NCI-H2081 treated with DMSO at 0.1 percent for 48 hours (cell line): Measurements from ENCODE around the gene TBATA.

ENCODE experiments used
- DNase-seq: peaks from one replicate; lab custom pipeline; 2025; lab: John Stamatoyannopoulos, UW

Gene TBATA

DNA sequence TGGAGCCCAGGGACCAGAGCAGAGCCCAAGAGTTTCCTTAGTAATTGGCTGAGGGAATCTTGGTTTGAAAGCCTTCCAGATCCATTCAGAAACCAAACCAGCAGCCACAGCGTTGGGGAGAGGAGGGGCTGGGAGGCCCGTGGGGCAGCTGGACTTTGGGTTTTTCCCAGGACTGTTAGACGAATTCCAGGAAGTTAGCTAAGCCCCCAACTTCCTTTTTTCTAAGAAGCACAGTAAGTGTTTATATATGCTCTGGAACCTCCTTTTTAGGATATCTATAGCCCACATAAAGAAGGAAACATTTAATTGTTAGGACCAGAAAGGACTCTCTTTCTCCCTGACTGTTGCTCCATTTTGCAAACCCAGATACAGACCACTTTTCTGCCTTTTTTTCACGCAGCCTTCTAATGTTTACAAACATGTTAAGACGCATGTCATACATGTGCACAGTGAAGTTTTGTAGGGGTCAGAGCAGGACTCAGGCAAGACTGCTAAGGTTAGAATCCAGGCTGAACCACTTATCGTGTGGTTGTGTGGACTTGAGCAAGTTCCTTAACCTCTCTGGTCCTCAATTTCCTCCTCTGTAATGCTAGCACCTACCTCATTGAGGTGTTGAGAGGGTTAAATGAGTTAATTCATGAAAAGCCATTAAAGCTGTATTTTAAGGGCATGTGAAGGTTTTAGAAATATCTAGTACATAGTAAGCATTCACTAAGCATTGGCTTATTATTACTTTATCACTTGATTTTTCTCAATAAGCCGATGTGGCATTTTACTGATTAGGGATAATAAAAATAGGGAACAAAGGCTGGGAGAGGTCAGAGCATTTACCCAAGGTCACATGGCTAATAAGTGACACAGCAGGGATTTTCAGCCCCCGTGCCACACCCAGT is 42.4 kb downstream of the TBATA start:
- DNase-seq, result no peak

DNA sequence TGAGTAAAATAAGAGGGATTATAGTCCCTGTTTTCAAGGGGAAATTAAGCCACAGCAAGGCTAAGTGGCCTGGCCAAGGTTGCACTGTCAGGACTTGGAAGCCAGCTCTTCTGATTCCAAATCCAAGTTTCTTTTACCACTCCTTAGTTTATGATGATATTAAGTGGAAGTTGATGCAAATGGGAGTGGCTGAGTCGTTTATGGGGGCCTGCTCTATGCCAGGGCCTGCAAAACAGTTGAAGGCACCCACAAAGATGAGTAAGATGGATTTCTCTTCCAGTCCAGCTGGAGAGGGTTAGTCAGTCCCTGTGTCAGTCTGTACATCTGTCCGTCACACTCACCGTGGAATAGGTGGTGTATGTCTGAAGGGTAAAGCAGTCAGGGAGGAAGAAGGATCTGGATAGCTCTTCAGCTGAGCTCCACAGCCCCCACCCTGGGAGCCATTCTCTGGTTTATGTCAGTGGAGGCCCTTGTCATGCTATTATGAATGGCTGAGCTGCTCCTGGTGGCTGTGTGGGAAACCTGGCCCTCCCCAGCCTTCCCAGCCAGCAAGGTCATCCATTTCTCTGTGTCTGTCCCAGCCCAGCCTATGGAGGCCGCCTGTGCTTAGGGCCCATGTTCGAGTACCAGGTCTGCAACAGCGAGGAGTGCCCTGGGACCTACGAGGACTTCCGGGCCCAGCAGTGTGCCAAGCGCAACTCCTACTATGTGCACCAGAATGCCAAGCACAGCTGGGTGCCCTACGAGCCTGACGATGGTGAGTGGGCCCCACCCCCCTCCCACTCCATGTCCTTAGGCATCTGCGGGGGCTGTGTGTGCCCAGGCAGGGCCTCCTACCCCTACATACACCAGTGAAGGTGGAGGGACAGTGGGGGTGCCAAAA is 44.5 kb downstream of the TBATA start:
- no peak for DNase-seq

DNA sequence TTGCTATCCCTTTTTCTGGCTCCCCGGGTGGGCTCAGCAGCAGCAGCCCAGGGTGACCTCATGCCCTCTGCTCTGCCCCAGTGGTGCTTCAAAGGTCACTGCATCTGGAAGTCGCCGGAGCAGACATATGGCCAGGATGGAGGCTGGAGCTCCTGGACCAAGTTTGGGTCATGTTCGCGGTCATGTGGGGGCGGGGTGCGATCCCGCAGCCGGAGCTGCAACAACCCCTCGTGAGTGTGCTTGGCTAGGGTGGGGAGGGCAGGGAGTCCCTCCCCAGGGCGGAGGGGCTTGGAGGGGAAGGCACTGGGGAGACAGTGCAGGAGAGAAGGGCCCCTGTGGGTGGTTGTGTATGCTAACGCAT is 46.4 kb downstream of the TBATA start:
- DNase-seq, result no peak

DNA sequence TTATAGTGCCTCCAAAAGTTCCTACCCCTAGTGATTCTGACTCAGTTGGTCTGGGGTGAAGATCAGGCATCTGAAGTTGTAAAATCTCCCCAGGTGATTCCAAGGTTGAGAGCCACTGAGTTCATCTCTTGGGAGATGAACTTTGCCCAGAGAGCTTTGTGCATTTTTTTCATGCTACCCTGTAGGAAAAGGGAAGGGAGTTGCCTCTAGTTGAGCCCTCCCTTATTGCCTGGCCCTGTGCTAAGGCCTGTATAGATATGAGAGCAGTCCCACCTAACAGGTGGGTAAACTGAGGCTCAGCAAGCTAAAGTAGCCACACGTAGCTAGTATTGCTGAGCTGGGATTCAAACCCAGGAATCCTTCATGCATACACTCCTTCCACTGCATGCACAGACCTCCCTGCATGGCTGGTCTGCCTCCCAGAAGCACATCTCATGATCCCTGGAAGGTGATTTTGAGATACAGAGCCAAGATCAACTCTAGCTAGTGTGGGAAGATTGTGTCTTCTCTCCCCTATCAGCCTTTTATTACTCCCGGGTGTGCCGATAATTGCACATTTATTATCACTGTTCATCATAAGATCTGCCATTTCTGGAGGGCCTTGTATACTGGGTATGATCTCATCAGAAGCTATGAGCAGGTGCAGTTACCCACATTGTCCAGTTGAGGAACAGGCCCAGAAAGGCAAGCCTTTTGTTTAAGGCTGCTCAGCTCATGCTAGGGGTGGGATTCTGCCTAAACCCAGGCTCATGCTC is 47.0 kb downstream of the TBATA start:
- DNase-seq, result no peak

DNA sequence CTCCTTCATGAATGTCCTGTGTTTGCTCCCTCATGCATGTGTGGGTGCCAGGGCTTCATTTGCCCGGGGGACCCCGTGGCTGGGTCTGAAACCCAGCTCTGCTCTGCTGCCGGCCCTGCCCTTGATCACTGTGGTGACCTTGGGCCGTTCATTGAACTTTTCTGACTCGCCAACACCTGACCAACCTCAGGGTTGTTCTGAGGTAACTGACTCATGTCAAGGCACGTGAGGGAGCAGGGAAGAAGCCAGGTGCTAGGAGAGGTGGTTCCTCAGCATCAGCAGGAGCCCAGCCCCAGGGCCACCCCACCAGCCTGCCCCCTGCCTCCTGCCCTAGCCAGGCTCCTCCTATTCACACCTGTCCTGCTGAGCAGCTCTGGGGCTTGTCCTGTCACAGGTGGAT is 47.9 kb downstream of the TBATA start:
- DNase-seq, result no peak

DNA sequence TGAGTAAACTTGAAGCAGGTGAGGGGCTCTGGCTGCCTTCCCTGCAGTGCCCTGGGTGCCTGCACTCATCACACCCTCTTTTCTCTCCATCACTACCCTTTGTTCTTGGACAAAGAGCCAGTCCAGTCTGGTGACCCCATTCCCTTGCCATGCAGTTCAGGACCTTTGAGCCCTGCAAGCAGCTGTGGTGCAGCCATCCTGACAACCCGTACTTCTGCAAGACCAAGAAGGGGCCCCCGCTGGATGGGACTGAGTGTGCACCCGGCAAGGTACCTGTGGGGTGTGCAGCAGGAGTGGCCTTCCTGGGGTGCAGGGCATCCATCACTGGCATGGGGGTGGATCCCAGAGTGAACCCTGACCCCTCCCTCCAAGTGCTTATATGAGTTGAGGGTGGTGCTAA is 48.7 kb downstream of the TBATA start:
- no peak for DNase-seq

DNA sequence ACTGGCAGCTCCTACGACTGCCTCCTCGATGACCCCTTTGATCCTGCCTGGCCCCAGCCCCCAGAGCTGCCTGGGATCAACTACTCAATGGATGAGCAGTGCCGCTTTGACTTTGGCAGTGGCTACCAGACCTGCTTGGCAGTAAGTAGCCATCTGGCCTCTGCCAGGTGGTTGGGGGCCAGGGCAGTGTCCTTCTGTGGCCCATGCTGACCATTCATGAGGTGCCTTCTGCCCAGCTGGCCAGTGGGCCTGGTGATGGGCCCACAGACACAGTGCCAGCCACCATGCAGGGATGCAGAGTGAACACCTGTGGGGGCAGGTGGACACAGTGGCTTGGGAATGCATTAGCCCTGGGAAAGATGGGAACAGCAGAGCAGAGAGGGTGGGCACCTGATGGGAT is 50.0 kb downstream of the TBATA start:
- no peak for DNase-seq

DNA sequence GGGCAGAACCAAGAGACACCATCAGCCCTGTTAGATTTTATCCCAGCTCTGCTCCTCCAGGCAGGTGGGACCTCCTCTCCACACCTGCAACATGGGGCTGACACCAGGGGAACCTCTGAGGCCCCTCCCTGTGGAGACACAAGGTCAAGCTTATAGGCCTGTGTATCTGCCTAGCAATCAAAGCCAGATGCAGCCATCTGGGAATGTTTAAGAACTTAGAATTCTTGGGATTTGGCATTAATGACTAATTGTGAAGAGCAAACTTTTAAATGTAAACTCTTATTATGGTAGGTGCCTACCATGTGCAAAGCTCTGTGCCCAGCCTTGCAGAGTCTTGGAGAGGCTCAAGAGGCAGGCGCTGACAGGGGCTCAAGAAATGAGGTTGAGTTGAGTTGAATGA is 52.1 kb downstream of the TBATA start:
- no peak for DNase-seq

DNA sequence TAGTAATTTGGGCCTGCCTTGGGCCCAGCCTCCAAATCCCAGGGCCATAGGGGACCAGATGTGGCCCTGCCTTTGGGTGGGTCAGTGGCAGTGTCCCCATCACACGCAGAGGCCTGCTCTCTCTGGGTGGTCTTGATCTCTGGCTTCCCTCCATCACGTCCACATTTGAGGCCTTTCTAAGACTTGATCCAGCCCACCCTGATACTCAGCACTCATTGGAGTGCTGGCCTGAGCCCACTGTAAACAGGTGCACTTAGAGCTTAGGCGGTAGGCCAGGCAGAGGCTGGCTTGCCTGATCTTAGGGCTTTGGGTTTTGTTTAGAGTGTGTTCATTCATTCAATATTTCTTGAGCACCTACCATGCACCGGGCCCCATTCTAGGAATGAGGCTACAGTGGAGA is 52.6 kb downstream of the TBATA start:
- no peak for DNase-seq

DNA sequence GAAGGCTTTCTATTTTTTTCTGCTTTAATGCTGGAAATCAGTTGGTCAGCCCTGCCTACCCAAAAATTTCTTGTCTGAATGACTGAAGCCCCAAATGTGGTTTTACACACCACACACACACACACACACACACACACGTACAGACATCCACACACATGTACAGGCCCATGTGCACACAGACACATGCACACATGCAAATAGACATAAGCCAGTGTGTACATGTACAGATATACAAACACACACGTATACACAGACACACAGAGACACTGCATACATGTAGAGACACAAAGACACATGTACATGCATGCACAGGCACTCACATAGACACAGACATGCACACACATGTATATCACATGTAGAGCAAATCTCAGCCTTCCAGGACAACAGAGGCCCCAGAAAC is 54.2 kb downstream of the TBATA start:
- DNase-seq, result no peak

DNA sequence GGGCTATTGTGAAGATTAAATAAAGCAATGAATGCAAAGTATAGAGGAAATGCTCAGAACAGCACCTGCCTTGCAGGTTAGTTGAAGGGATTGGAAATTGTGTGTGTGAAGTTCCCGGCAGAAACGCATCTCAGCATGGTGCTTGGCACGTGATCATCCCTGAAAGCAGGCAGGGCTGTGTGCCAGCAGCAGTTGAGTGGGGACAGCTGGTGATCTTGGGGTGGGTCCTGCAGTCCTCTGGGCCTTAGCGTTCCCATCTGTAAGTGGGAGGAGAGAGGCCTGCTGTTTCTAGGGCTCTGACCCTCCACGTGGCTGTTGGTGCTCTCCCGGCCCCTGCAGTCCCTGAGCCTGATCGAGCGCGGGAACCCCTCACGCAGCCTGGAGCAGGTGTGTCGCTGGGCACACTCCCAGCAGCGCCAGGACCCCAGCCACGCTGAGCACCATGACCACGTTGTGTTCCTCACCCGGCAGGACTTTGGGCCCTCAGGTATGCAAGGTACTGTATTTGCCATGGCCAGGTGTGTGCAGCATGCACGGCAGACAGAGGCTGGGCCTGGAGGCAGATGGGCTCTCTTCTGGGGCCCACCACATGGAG is 55.3 kb downstream of the TBATA start:
- peak; percentile 55 for DNase-seq

DNA sequence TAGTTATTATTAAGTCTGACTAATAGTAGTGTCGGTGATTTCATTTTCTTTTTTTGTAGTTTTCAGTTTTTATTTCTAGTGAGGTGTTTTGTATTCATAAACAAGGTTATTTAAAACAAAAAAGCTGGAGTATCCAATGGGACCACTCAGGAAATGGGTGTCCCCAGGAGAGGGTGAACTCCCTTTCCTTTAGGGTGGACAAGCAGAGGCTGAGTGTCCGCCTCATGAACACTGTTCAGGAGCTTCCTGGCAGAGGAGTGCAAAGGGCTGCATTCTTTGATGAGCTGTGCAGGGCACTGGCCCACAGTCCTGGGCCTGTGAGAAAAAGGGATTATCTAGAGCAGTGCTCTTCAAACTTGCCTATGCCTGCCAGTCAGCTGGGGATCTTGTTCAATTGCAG is 56.8 kb downstream of the TBATA start:
- DNase-seq, result no peak

DNA sequence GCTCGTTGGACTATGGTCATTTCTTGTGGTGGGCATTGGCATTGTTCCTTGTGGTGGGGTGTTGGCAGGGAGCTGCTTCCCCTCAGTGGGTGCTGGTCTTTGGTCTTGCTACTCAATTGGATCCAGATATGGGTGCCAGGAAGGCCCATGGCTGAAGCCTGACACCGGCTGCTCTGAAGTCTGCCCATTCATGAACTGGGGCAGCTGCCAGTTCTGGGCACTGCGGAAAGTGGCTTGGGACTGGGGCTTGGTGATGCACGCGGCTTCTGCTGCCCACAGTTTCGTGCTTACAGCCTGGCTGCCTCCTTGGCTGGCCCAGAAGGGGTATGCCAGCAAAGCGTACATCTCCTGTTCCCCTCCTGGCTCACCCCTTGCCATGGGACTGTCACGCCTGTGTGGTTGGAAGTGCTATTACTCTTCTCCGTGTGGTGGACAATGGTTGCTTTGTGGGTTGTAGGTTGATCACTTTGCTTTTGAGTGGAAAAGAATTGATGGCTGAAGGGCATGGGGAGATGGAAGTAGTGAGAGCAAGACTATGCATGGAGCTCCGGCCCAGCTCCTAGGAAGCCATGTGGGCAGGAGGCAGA is 58.2 kb downstream of the TBATA start:
- DNase-seq, result no peak

DNA sequence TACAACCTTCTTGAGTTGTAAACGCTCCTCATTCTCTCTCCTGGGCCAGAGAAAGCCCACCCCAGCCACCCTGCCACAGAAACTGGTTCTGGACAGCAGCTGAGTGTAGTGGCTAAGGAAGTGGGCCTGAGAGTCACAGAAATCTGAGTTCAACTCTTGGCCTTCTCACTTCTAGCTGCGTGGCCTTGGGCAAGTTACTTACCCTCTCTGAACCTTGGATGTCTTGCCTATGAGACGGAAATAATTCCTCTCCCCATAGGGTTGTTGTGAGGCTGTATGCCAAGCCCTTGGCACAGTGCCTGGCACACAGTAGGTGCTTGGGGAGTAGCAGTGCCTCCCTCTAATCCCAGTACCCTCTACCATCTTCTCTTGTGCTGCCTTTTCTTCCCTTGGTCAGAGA is 61.4 kb downstream of the TBATA start:
- no peak for DNase-seq

DNA sequence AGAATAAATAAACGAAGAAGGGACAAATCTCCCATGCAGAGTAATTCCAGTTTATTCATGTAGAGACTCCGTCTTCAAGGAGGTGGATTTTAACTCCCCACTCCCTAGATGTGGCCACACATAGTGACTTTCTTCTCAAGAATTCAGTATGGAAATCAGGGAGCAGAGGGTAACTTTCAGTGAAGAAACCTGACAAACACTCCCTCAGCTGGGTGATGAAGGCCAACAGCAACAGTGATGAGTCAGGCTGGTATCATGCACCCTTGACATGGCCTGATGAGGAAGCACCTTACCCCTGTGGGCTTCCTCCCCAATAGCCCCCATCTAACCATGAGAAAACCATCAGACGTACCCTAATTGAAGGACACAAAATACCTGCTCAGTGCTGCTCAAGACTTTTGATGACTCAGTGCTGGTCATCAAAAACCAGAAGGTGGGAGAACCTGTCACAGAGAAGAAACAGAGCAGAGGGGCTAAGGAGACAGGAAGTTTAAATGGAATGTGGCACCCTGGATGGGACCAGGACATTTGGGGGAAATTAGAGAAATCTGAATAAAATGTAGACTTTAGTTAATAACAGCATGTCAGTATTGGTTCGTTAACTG is 62.3 kb downstream of the TBATA start:
- no peak for DNase-seq
